Measurements from ENCODE around the gene VPS4B.

The VPS4B gene

GRCh38 chr18:63377275-63377980, 44.8 kb downstream of the VPS4B start:
- no peak for TF ChIP-seq CTCF (IDR thresholded peaks at IDR 0.05; ENCODE audit: insufficient read depth, low read depth, low read length, missing control alignments)
- no peak overlapping the region for H3K4me3 ChIP-seq (ENCODE audit: low read length)
- DNase-seq (ENCODE audit: low read depth) = no peak

- TF ChIP-seq CTCF (IDR thresholded peaks at IDR 0.05; ENCODE audit: insufficient read depth, low read depth, low read length, missing control alignments) = no peak
- no peak overlapping the region for H3K4me3 ChIP-seq (ENCODE audit: low read length)
- peak; percentile 34 for DNase-seq (ENCODE audit: low read depth)
Measured at GRCh38 chr18:63376538-63376937, 45.7 kb downstream of the VPS4B start.

- no peak overlapping the region for H3K4me3 ChIP-seq (ENCODE audit: low read length)
- TF ChIP-seq CTCF (IDR thresholded peaks at IDR 0.05; ENCODE audit: insufficient read depth, low read depth, low read length, missing control alignments) = no peak
- DNase-seq (ENCODE audit: low read depth) = no peak
Measured at GRCh38 chr18:63374540-63374939, 47.7 kb downstream of the VPS4B start.

GRCh38 chr18:63373161-63373560, 49.1 kb downstream of the VPS4B start:
- DNase-seq (ENCODE audit: low read depth) = no peak
- H3K4me3 ChIP-seq (ENCODE audit: low read length) = no peak overlapping the region
- no peak for TF ChIP-seq CTCF (IDR thresholded peaks at IDR 0.05; ENCODE audit: insufficient read depth, low read depth, low read length, missing control alignments)

- H3K4me3 ChIP-seq (ENCODE audit: low read length) = no peak overlapping the region
- TF ChIP-seq CTCF (IDR thresholded peaks at IDR 0.05; ENCODE audit: insufficient read depth, low read depth, low read length, missing control alignments) = no peak
- no peak for DNase-seq (ENCODE audit: low read depth)
Measured at GRCh38 chr18:63368611-63369010, 53.7 kb downstream of the VPS4B start.

GRCh38 chr18:63367053-63367953, 55.0 kb downstream of the VPS4B start, which contains the start of gene KDSR:
KDSR (minus strand) TSS chr18:63367206; CDS start chr18:63367118, 88 bp downstream.
- peak; percentile 99 for DNase-seq (ENCODE audit: low read depth)
- peak within 1 kb of the TSS; percentile 78 for H3K4me3 ChIP-seq (ENCODE audit: low read length)
- no peak for TF ChIP-seq CTCF (IDR thresholded peaks at IDR 0.05; ENCODE audit: insufficient read depth, low read depth, low read length, missing control alignments)
